GM06990 (cell line): ENCODE measurements around the gene PDHX.

Experiments
- DNase-seq: peaks from one replicate; pipeline ENCODE4 v3.0.0-alpha.2; 2011; ENCODE audit not compliant: insufficient read length; ENCODE audit errors: extremely low read depth
- H3K27me3 ChIP-seq: replicated peaks from 2 replicates; pipeline ENCODE4 v1.6.0; 2011; ENCODE audit warnings: low read length; ENCODE audit not compliant: control insufficient read depth, insufficient read depth
- H3K36me3 ChIP-seq: 2 replicates; pipeline ENCODE4 v1.5.1; 2011; ENCODE audit warnings: low read length; ENCODE audit not compliant: control insufficient read depth, insufficient read depth
- H3K4me3 ChIP-seq: replicated peaks from 2 replicates; pipeline ENCODE4 v1.5.1; 2011; ENCODE audit warnings: low read depth, mild to moderate bottlenecking, control low read depth, low read length
- CTCF ChIP-seq: IDR thresholded peaks from 2 replicates; pipeline ENCODE4 v1.5.1; 2011; ENCODE audit warnings: low read length, control low read depth, mild to moderate bottlenecking, inconsistent platforms; ENCODE audit not compliant: insufficient read depth, poor library complexity, severe bottlenecking

The PDHX gene

GRCh38 chr11:35043936-35044335 lies 127.5 kb downstream of the PDHX start:
- Histone ChIP-seq H3K4me3 (no peak overlapping the region), H3K36me3 (no peaks in the 10 kb centered on the region), H3K27me3 (no peaks in the 10 kb centered on the region)
- no peak for DNase-seq
- no peak for TF ChIP-seq CTCF

- DNase-seq, result peak; percentile 32
- H3K4me3 ChIP-seq, result no peak overlapping the region
- H3K27me3 ChIP-seq, result no peaks in the 10 kb centered on the region
- TF ChIP-seq CTCF, result no peak
- H3K36me3 ChIP-seq, result no peaks in the 10 kb centered on the region
These were observed 128.9 kb downstream of the PDHX start for GRCh38 chr11:35045236-35045820.
